ENCODE results near the gene SLCO4A1. TPM values are rescaled to one million over a fixed set of nuclear protein-coding genes. Genes with fewer than 3 reads are reported as not detected.

SLCO4A1 gene
- total RNA-seq, 1 donor from 2014 or later = 10.8 TPM

GRCh38 chr20:62634330-62634967, 7.9 kb upstream of the SLCO4A1 start:
- no peak for DNase-seq (ENCODE audit: low spot score)
- intact Hi-C loops (cut with DNase I) = no loop called here

- intact Hi-C loops (cut with DNase I) = no loop called here
- no peak for DNase-seq (ENCODE audit: low spot score)
Observed at GRCh38 chr20:62635232-62635631, 7.1 kb upstream of the SLCO4A1 start.

- DNase-seq (ENCODE audit: low spot score) = no peak
- intact Hi-C loops (cut with DNase I) = no loop called here
Observed at GRCh38 chr20:62635852-62636251, 6.5 kb upstream of the SLCO4A1 start.

- DNase-seq (ENCODE audit: low spot score) = no peak
- intact Hi-C loops (cut with DNase I) = no loop called here
Observed at GRCh38 chr20:62636446-62636845, 5.9 kb upstream of the SLCO4A1 start.

GRCh38 chr20:62637110-62637509, 5.2 kb upstream of the SLCO4A1 start:
- intact Hi-C loops (cut with DNase I) = no loop called here
- DNase-seq (ENCODE audit: low spot score) = no peak

GRCh38 chr20:62637521-62638054, 4.7 kb upstream of the SLCO4A1 start:
- no peak for DNase-seq (ENCODE audit: low spot score)
- intact Hi-C loops (cut with DNase I) = no loop called here

- no peak for DNase-seq (ENCODE audit: low spot score)
- intact Hi-C loops (cut with DNase I) = no loop called here
Observed at GRCh38 chr20:62638055-62638570, 4.2 kb upstream of the SLCO4A1 start.

- DNase-seq (ENCODE audit: low spot score) = no peak
- intact Hi-C loops (cut with DNase I) = no loop called here
Observed at GRCh38 chr20:62638679-62639406, 3.5 kb upstream of the SLCO4A1 start.

GRCh38 chr20:62639765-62640164, 2.5 kb upstream of the SLCO4A1 start:
- no peak for DNase-seq (ENCODE audit: low spot score)
- intact Hi-C loops (cut with DNase I) = no loop called here

- intact Hi-C loops (cut with DNase I) = no loop called here
- DNase-seq (ENCODE audit: low spot score) = no peak
Observed at GRCh38 chr20:62640870-62641269, 1.4 kb upstream of the SLCO4A1 start.

- no peak for DNase-seq (ENCODE audit: low spot score)
- intact Hi-C loops (cut with DNase I) = no loop called here
Observed at GRCh38 chr20:62641321-62642050, 817 bp upstream of the SLCO4A1 start.

GRCh38 chr20:62642666-62643520, 590 bp downstream of the SLCO4A1 start:
- intact Hi-C loops (cut with DNase I) = no loop called here
- DNase-seq (ENCODE audit: low spot score) = peak; percentile 85

GRCh38 chr20:62643521-62644043, 1.3 kb downstream of the SLCO4A1 start:
- no peak for DNase-seq (ENCODE audit: low spot score)
- intact Hi-C loops (cut with DNase I) = no loop called here

- DNase-seq (ENCODE audit: low spot score) = no peak
- intact Hi-C loops (cut with DNase I) = no loop called here
Observed at GRCh38 chr20:62644044-62644795, 1.9 kb downstream of the SLCO4A1 start.

- DNase-seq (ENCODE audit: low spot score) = no peak
- intact Hi-C loops (cut with DNase I) = no loop called here
Observed at GRCh38 chr20:62644802-62645496, 2.6 kb downstream of the SLCO4A1 start.

- DNase-seq (ENCODE audit: low spot score) = no peak
- intact Hi-C loops (cut with DNase I) = no loop called here
Observed at GRCh38 chr20:62645613-62646012, 3.3 kb downstream of the SLCO4A1 start.

- intact Hi-C loops (cut with DNase I) = no loop called here
Observed at GRCh38 chr20:62646851-62647520, 4.7 kb downstream of the SLCO4A1 start.

More at GRCh38 chr20:62646851-62647520, 4.7 kb downstream of the SLCO4A1 start:
- DNase-seq (ENCODE audit: low spot score) = no peak

Measured in cardiac septum (tissue), 1 donor.